GM21825 (cell line): Measurements from ENCODE around the gene TRPM1.

Experiments
- ATAC-seq: cut with Tn5 transposase; IDR thresholded peaks from one replicate; pipeline ENCODE4 v1.9.1; 2021; ENCODE audit warnings: mild to moderate bottlenecking, moderate library complexity; ENCODE audit not compliant: unreplicated experiment

The TRPM1 gene

GRCh38 chr15:31024330-31024729 lies 77.2 kb downstream of the TRPM1 start:
- no peak for ATAC-seq

- no peak for ATAC-seq
Observed at GRCh38 chr15:31023841-31024240, 77.7 kb downstream of the TRPM1 start.

- no peak for ATAC-seq
Observed at GRCh38 chr15:31021067-31021665, 80.4 kb downstream of the TRPM1 start.

DNA sequence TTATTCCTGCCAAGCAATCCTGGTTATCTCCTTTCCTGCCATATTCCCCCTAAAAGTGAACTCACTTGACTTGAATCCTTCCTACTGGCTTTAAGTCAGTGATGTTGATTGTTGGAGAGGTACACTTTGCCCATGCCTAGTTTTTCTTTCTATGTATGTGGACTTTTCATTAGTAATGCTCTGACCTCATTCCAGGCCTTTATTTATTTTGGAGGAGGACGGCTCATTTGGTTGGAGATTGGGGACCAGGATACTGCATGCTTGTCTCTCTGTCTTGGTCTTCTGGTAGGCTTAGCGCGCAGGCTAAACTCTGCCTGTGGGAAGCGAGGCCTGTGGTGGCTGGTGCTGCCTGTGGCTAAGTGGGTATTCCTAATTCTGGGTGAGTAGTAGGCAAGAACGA lies 81.0 kb downstream of the TRPM1 start:
- ATAC-seq: no peak

GRCh38 chr15:31019986-31020385 lies 81.5 kb downstream of the TRPM1 start:
- ATAC-seq: no peak

DNA sequence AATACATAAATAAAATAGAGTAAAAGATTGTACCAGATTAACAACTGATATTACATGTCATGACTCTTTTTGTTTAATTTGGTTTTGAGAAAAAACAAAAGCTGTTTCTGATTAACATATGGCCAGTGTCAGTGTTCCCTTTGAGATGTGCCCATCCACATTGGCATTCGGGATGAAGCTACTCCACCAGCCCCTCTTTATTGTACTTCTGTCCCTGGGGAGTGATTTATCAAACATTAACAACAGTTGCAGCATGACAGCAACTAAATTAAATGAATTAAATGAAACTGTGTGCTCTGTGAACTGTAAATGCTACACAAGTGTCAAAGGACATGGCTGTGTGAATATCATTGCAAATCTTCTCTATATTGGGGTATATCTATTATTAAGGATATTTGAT lies 84.2 kb downstream of the TRPM1 start:
- no peak for ATAC-seq

DNA sequence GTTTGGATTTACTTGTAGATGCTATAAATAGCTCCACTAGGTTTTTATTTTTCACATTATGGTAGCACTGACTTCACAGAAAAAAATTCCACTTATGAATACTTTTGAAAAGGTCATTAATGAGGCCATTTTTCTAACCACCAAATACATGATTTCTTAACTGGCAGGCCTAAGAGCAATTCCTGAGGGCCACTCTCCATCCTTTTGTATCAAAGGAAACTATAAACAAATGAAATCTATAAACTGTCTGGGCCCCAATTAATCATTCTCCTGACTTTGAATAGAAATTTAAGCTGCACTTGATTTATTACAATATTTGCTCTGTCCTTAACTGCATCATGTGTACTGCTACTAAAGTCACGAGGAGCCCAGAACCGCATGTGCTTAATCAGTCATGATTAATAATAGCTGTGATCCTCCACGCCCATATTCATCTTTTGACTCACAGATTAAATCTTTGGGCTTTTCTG lies 85.0 kb downstream of the TRPM1 start:
- ATAC-seq: no peak

- no peak for ATAC-seq
Observed at GRCh38 chr15:31014608-31014925, 87.0 kb downstream of the TRPM1 start.

- peak; percentile 97 for ATAC-seq
Observed at GRCh38 chr15:31013863-31014607, 87.5 kb downstream of the TRPM1 start.

DNA sequence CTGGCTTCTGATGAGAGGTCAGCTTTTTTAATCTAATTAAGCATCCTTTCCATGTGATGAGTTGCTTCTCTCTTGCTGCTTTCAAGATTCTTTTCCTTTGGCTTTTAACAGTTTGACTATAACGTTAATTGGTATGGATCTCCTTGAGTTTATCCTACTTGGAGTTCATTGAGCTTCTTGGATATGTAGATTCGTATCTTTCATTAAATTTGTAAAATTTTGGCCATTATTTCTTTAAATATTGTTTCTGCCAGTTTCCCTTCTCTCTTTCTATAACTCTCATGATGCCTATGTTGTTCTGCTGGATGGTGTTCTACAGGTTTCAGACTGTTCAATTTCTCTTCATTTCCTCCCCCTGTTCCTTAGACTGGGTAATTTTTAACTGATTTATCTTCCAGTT lies 89.1 kb downstream of the TRPM1 start:
- ATAC-seq: no peak

DNA sequence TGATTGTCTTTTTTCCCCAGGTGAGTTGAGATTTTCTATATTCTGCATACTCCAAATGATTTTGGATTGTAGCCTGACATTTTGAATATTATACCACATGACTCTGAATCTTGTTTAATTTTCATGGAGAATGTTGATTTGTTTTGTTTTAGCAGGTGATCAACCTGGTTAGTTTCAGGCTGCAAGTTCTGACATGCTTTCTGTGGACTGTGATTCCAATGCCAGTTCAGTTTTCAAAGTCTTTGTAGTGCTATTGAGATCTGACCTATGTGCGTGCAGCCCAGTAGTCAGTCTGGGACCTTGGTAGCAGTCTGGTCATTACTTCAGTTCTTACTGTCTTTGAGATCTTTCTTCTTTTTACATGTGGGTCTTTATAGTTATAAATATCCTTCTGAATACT lies 91.5 kb downstream of the TRPM1 start:
- ATAC-seq: no peak

GRCh38 chr15:31005660-31006059 lies 95.9 kb downstream of the TRPM1 start:
- no peak for ATAC-seq

DNA sequence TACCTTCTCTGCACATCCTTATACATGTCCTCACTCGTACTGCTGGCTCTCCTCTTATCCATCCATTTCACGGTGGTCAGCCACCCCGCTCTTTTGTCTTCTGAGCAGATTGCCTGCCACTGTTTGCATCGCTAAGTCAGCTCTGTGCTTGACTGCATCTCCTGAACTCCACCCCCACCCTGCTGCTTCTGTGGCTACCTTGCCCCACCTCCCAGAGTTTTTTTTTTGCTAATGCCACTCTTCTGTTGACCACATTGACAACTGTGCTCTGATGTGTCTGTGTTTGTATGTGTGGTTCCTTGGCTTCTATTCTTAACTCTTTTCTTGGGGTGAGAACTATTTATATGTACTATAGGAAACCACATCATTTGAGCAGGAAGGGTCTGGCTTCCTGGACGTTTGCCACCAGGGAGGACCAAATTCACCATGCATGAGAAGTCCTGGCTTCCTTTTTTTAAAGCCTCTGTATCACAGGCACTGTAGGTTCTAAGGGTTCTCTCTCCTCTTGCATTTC lies 97.2 kb downstream of the TRPM1 start:
- peak; percentile 85 for ATAC-seq

DNA sequence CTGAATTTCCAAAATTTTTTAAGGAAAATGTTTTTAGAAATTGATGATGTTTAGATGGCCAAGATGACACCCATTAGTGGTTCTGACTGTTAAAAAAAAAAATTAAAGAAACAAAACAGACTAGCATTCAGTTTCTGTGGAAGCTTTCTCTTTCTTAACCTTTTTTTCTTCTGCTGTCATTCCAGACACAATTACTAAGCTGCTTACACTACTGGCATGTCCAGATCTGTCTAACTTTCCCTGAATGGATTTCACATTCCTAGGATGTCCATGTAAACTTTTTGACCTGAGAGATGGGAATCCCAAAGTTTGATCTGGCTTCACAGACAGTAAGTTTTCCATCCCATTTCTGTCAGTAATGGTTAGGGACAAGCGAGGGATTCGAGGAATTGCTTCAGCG lies 99.8 kb downstream of the TRPM1 start:
- no peak for ATAC-seq

DNA sequence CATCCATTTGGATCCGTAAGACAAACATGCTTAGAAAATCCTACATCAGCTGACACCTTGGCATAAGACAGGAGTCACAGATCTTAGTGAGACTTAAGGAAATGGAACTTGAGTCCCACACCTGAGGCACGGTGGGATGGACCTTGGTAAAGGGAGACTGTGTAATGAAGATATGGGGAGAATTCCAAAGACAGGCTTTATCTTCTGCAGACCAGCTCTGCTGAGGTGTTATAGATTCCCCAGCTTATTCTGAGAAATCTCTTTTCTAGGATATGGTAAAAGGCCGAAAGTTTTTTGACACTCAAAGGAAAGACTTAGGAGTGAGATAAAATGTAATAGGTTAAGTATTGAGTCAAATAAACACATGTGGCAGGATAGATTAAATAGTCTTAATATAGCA lies 101.8 kb downstream of the TRPM1 start:
- ATAC-seq: no peak

- ATAC-seq: no peak
Observed at GRCh38 chr15:30997270-30997669, 104.3 kb downstream of the TRPM1 start.

GRCh38 chr15:30992249-30992864 lies 109.2 kb downstream of the TRPM1 start:
- ATAC-seq: no peak

- ATAC-seq: peak; percentile 85
Observed at GRCh38 chr15:30991255-30992235, 110.0 kb downstream of the TRPM1 start, which contains the start of gene MTMR10. Gene MTMR10, minus strand, starts transcription at chr15:30991628. Its CDS starts 122 bp downstream, at chr15:30991506.

GRCh38 chr15:30990446-30991254 lies 110.9 kb downstream of the TRPM1 start:
- ATAC-seq: peak; percentile 19

DNA sequence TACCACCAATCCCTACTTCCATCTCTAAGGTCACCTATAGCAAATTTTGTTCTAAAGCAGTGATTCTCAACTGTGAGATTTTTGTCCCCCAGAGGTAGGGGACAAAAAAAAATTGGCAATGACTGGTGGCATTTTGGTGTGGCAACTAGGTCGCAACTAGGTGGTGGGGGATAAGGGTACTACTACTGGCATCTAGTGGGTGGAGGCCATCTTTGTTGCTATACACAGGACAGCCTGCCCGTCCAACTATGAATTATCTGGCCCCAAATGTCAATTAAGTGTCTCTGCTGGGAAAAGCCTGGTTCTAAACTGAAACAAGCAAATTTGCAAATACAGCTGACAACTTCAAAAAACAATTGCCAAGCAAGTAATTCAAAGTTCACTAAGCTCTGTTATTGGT lies 111.5 kb downstream of the TRPM1 start:
- ATAC-seq: no peak
